Lower leg skin (tissue), 4 donors: Measurements from ENCODE around the gene C16orf92. TPM values are rescaled to one million over a fixed set of nuclear protein-coding genes. Genes with fewer than 3 reads are reported as not detected.
A peak's percentile ranks its signal among the peaks of the same experiment; 100 is the strongest.

Experiments used
- DNase-seq, 2 donors: peaks; one replicate each; pipeline ENCODE4 v3.0.0-alpha.2; 2019; ENCODE audit warnings: low spot score in 2 of 2
- H3K4me3 ChIP-seq: fragments of 200-600 bp; sonication (generic); 2 replicates; pipeline ENCODE4 v1.5.1; 2017; ENCODE audit warnings: mild to moderate bottlenecking, low read depth; ENCODE audit not compliant: poor library complexity, severe bottlenecking
- POLR2A ChIP-seq, 2 donors: fragments of 450-650 bp; IDR thresholded peaks; one replicate each; pipeline ENCODE4 v1.6.1; 2016 to 2017; ENCODE audit warnings: antibody characterized with exemption in 2 of 2, mild to moderate bottlenecking in 1 of 2, moderate library complexity in 1 of 2
- whole genome bisulfite sequencing, 2 donors: methylation state at CpG; one replicate each; pipeline ENCODE4 v1.1.5; 2018; 5-methylcytosine and 5-hydroxymethylcytosine counted together
- intact Hi-C: fragments of 100-400 bp; cut with DNase I; formaldehyde crosslinking; loops from one replicate; pipeline ENCODE4 v1.15.0; 2023; ENCODE audit warnings: low total_unique reads
- total RNA-seq, 4 donors: library from RNA; depleted of rRNA; stranded (reverse); fragments of >200 nt; gene quantifications; one replicate each; pipeline ENCODE4 v1.1.0, GENCODE V29; 2016
- TF ChIP-seq, protein P1 (sequence below), 3 donors: fragments of 450-650 bp; IDR thresholded peaks; one replicate each; pipeline ENCODE4 v1.5.1; 2016; ENCODE audit warnings: antibody characterized with exemption in 3 of 3, mild to moderate bottlenecking in 3 of 3, moderate library complexity in 2 of 3

The C16orf92 gene
- total RNA-seq, 4 donors from 2014 or later: not detected

DNA sequence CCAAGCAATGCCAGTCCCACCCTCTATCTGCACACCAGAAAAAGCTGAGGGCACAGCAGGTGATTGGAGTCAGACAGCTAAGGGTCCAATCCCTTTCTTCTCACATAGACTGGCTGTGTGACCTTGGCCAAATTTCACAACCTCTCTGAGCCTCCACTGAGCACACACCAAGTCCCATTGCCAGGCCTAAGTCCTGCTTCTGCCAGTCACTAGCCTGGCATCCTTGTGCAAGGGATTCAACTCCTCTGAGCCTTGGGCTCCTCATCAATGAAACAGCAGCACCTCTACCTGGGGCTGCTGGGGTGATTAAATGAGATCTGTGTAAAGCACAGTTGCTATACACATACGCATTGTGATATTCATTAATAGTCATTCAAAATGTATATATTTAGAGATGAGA lies 23.6 kb downstream of the C16orf92 start:
- 91 to 94% methylated on average over 1 of the region's 1 CpG for WGBS, 2 donors
- DNase-seq: no peak
- TF ChIP-seq POLR2A (IDR thresholded peaks at IDR 0.05): no peak
- TF ChIP-seq, protein P1, sequence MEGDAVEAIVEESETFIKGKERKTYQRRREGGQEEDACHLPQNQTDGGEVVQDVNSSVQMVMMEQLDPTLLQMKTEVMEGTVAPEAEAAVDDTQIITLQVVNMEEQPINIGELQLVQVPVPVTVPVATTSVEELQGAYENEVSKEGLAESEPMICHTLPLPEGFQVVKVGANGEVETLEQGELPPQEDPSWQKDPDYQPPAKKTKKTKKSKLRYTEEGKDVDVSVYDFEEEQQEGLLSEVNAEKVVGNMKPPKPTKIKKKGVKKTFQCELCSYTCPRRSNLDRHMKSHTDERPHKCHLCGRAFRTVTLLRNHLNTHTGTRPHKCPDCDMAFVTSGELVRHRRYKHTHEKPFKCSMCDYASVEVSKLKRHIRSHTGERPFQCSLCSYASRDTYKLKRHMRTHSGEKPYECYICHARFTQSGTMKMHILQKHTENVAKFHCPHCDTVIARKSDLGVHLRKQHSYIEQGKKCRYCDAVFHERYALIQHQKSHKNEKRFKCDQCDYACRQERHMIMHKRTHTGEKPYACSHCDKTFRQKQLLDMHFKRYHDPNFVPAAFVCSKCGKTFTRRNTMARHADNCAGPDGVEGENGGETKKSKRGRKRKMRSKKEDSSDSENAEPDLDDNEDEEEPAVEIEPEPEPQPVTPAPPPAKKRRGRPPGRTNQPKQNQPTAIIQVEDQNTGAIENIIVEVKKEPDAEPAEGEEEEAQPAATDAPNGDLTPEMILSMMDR (IDR thresholded peaks at IDR 0.05): no peak
- intact Hi-C loops: no loop called here
- H3K4me3 ChIP-seq: no peak overlapping the region

DNA sequence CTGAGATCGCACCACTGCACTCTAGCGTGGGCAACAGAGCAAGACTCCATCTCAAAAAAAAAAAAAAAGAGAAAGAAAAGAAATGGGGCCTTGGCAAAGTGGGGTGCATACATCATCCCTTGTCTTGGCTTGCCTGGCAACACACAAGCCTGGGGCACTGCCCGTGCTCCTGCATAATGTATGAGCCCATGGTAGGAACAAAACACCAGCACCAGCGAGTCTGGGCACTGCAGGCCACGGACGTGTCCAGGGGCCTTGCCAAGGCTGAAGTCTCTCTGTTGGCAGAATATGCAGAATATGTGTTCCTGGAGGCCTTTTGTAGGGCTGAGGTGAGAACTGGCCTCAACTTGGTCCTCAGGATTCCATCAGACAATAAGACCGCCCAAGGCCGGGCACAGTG lies 26.9 kb downstream of the C16orf92 start:
- TF ChIP-seq POLR2A (IDR thresholded peaks at IDR 0.05): no peak
- TF ChIP-seq, protein P1 (IDR thresholded peaks at IDR 0.05): no peak
- H3K4me3 ChIP-seq: no peak overlapping the region
- intact Hi-C loops: no loop called here
- peak in 1 of 2 donors; percentile 33 for DNase-seq
- WGBS, 2 donors: 65 to 68% methylated on average over 7 to 8 of the region's 8 CpGs

GRCh38 chr16:30051518-30051917 lies 28.5 kb downstream of the C16orf92 start:
- intact Hi-C loops: no loop called here
- WGBS, 2 donors: 70 to 76% methylated on average over 3 of the region's 3 CpGs
- no peak for DNase-seq
- TF ChIP-seq, protein P1 (IDR thresholded peaks at IDR 0.05): no peak
- no peak for TF ChIP-seq POLR2A (IDR thresholded peaks at IDR 0.05)
- H3K4me3 ChIP-seq: no peak overlapping the region

DNA sequence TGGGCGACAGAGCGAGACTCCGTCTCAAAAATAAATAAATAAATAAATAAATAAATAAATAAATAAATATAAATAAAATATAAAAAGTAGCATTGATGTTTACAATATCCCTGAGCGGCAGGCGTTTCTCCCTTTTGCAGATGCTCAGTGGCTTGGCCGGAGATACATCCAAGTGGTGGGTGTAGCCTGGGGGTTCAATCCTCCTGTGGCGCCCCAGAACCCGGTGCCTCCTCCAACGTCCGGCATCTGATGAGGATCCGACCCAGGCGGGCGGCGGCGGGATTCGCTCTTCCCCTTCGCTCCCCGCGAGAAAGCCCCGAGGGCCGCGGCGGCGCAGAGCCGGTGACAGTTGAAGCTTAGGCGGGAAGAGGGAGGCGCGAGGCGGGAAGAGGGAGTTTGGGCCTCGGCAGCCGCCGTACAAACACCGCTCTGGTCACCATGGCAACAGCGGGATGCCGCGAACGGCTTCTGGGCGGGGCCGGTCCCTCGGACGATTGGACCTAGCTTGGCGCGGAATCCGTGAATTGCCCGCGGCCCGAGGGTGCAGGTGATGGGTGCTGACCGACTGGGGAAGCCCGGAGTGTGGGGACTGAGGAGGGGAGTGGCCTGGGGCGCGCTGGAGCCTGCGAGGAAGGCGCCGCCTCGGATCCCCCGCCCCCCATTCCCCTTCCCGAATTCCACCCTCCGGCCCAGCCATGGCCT lies 29.8 kb downstream of the C16orf92 start:
- TF ChIP-seq POLR2A (IDR thresholded peaks at IDR 0.05): no peak
- TF ChIP-seq, protein P1 (IDR thresholded peaks at IDR 0.05): no peak
- WGBS, 2 donors: 6 to 8% methylated on average over 30 to 46 of the region's 58 CpGs
- H3K4me3 ChIP-seq: peak overlapping the region; percentile 50
- intact Hi-C loops: no loop called here
- DNase-seq: peak; percentile 90 to 98

DNA sequence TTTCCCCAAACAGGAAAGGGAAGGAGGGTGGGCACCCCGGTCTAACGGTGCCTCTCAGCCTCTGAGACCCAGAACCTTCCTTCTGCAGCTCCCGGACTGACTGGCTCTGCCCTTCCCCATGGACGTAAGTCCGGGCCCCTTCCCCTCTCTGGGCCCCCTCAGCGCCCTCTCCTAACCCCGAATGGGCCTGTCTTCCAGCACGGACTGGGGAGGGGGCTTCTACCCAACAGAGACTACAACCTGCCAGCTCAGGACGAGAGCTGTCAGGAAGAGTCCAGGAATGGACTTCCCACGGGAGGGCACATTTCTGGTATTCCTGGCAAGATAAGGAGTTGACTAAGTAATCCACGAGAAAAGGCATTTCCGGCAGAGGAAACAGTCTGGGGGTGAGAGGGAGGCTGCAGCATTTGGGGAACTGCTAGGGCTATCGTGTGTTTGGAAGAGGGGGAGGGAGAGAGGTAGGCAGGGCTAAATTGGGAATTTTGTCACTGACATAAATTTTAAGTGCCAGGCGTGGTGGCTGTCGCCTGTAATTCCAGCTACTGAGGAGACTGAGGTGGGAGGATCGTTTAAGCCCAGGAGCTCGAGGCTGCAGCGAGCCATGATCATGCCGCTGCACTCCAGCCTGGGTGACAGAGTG lies 30.5 kb downstream of the C16orf92 start:
- H3K4me3 ChIP-seq: peak overlapping the region; percentile 50
- TF ChIP-seq, protein P1 (IDR thresholded peaks at IDR 0.05): no peak
- no peak for TF ChIP-seq POLR2A (IDR thresholded peaks at IDR 0.05)
- 2 to 8% methylated on average over 19 of the region's 19 CpGs for WGBS, 2 donors
- intact Hi-C loops: no loop called here
- DNase-seq: no peak
